Measurements from ENCODE around the gene KIRREL3.

The KIRREL3 gene

DNA sequence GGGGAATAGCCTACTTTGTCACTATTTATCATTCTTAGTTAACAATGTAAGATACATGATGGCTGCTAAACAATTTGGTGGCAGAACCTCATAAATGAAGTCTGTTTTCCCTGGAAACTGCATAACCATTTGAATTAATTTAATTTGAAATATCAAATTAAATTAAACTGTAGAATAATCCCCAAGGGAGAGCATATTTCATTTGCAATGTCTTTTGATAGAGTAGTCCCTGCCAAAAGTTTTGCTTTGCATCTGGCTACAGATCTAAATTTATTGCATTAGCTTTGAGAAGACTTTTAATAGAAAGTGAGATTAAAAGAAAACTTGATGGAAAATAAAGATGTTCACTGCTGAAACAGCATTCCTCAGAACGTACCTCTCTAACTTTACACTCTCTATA, 246.6 kb downstream of the KIRREL3 start:
- no peak overlapping the region for H3K27ac ChIP-seq
- no peak for TF ChIP-seq ZFX (IDR thresholded peaks at IDR 0.05)
- TF ChIP-seq, protein P1, sequence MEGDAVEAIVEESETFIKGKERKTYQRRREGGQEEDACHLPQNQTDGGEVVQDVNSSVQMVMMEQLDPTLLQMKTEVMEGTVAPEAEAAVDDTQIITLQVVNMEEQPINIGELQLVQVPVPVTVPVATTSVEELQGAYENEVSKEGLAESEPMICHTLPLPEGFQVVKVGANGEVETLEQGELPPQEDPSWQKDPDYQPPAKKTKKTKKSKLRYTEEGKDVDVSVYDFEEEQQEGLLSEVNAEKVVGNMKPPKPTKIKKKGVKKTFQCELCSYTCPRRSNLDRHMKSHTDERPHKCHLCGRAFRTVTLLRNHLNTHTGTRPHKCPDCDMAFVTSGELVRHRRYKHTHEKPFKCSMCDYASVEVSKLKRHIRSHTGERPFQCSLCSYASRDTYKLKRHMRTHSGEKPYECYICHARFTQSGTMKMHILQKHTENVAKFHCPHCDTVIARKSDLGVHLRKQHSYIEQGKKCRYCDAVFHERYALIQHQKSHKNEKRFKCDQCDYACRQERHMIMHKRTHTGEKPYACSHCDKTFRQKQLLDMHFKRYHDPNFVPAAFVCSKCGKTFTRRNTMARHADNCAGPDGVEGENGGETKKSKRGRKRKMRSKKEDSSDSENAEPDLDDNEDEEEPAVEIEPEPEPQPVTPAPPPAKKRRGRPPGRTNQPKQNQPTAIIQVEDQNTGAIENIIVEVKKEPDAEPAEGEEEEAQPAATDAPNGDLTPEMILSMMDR (conservative IDR thresholded peaks at IDR 0.05): no peak

DNA sequence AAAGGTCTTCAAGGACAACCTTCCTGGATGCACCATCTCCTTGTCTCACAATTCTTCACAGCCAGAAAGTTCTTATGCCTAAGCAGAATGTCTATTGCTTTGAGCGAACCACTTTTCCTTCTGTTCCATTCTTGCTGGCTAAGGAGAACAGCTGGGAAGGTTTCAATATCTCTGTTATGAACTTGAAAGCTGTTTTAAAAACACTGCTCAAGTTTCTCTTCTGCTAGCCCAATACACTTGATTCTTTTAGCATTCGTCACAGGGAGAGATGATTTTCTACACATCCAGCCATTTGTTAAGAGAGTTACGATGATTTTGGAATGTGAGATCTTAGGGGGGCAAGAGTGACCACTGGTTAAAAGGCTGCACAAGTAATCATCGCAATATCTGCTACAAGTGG, 249.3 kb downstream of the KIRREL3 start:
- no peak overlapping the region for H3K27ac ChIP-seq
- TF ChIP-seq, protein P1 (conservative IDR thresholded peaks at IDR 0.05): no peak
- no peak for TF ChIP-seq ZFX (IDR thresholded peaks at IDR 0.05)

DNA sequence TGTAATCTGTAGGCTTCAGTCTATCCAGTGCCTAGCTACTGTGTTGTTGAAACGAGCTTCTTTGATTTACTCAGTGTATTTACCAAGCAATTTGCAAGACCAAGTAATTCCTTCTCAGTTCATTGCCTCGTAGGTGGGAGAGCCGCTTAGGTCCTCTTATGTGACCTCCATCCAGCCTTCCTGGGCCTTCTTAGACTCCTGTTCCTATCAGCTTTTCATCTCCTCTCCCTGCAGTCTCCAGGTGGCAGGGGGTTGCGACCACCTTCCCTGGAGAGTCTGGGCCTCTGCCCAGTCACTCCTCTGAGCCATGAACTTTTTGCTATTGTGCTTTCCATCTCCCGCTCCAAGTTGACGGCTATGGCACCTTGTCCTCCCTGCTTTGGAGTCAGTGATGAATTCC, 251.8 kb downstream of the KIRREL3 start:
- TF ChIP-seq, protein P1 (conservative IDR thresholded peaks at IDR 0.05): no peak
- no peak for TF ChIP-seq ZFX (IDR thresholded peaks at IDR 0.05)
- H3K27ac ChIP-seq: no peak overlapping the region

DNA sequence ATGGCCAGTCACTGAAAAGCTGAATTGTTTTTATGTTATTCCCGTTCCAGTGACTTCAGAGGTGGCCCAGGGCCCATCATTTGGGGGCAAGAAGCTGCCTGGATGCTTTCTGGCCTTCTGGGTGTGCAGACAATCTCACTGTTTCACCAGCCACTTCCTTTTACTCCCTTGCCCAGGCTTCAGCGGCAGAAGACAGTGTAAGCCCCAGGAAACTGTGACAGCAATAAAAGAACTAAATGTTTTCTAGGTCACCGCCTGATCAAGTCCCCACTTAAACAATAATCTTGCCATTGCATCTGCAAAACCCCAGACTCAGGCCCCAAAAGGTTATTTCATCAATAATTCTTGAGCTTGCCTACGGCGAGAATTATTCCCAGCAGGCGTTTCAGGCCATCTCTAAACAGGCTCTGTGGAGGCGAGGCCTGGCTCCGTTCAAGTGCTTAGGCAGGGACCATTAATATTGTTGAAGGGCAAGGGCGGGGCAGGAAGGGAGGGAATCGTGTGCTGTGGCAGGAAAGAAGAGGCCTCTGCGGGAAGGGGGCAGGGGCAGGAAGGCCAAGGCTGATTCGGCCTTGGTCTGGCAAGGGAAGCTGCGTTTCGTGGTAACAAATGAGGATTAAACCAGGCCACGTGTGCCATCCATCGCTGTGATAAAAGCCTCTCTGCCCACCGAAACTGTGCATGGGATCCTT, 252.3 kb downstream of the KIRREL3 start:
- no peak overlapping the region for H3K27ac ChIP-seq
- TF ChIP-seq, protein P1 (conservative IDR thresholded peaks at IDR 0.05): no peak

DNA sequence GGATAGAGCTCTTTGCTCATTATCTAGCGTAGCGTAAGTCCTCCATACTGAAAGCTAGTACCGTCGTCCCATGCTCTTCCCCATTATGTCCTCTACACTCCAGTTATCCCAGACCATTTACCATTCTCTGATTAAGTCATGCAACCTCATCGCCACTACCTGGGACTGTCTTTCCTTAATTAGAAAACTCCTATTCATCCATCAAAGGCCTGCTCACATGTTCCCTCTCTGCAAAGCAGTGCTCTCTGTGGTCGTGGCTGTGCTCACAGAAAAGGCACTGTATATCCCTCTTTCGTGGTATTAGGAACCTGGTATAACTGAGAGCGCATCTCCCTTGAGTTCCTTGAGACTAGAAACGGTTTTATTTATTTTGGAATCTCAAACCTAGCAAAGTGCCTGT, 253.3 kb downstream of the KIRREL3 start:
- TF ChIP-seq, protein P1 (conservative IDR thresholded peaks at IDR 0.05): no peak
- TF ChIP-seq ZFX (IDR thresholded peaks at IDR 0.05): no peak
- no peak overlapping the region for H3K27ac ChIP-seq

DNA sequence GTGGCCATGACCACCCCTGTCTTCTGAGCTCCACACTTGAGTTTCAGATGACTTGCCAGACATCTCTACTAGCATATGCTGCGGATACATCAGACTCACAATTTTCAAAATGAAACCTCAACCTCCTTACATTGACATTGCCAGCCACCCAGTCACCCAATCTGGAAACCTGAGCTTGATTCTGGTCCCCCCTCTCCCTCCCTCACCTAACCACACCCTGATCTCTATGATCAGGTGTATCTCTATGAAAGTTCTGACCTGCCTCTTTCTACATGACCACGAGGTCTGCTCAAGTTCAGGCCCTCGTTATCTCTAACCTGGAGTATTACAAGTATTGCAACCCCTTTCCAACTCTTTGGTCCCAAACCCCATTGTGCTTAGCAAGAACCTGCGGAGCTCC, 254.1 kb downstream of the KIRREL3 start:
- TF ChIP-seq, protein P1 (conservative IDR thresholded peaks at IDR 0.05): no peak
- no peak for TF ChIP-seq ZFX (IDR thresholded peaks at IDR 0.05)
- no peak overlapping the region for H3K27ac ChIP-seq

DNA sequence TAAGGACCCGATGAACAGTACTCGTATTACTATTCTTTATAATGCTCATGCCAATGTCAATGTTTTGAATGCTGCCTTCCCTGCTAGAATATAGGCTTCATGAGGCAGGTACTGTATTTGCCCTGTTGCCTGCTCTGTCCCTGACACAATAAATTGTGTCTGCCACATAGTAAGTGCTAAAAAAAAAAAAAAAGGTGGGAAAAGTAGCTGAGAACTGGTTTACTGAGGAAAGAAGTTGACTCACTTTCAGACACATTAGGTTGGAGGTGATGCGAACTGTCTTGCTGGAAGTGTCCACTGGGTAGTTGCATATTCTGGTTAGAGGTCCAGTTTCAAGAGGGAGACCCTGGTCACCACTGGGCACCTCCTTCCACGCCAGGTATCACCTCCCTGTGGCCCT, 255.9 kb downstream of the KIRREL3 start:
- no peak overlapping the region for H3K27ac ChIP-seq
- TF ChIP-seq, protein P1 (conservative IDR thresholded peaks at IDR 0.05): no peak
- TF ChIP-seq ZFX (IDR thresholded peaks at IDR 0.05): no peak
